Esophagus squamous epithelium (tissue), 5 donors: ENCODE data around the gene CRELD2. TPM values are rescaled to one million over a fixed set of nuclear protein-coding genes. Genes with fewer than 3 reads are reported as not detected.

ENCODE experiments used
- DNase-seq: peaks from one replicate; lab custom pipeline; 2025; lab: John Stamatoyannopoulos, UW
- H3K27ac ChIP-seq, 4 donors: fragments of 200-600 bp; sonication (generic); one replicate each; pipeline ENCODE4 v1.5.1; 2016 to 2019; ENCODE audit warnings: mild to moderate bottlenecking in 1 of 4
- H3K27me3 ChIP-seq, 4 donors: fragments of 200-600 bp; sonication (generic); 1 replicate in 3 of 4; 2 replicates in 1 of 4; pipeline versions ENCODE4 v1.5.1 to v1.6.0; 2017 to 2021; ENCODE audit warnings: antibody characterized with exemption in 1 of 4
- H3K36me3 ChIP-seq, 3 donors: fragments of 200-600 bp; sonication (generic); one replicate each; pipeline ENCODE4 v1.5.1; 2016 to 2019
- H3K4me1 ChIP-seq, 3 donors: fragments of 200-600 bp; sonication (generic); one replicate each; pipeline ENCODE4 v1.5.1; 2017 to 2019
- H3K4me3 ChIP-seq, 4 donors: fragments of 200-600 bp; sonication (generic); 1 replicate in 3 of 4; 2 replicates in 1 of 4; pipeline ENCODE4 v1.5.1; 2016 to 2019; ENCODE audit warnings: mild to moderate bottlenecking in 2 of 4, moderate library complexity in 1 of 4
- H3K9me3 ChIP-seq, 3 donors: fragments of 200-600 bp; sonication (generic); one replicate each; pipeline ENCODE4 v1.5.1; 2016 to 2019
- POLR2A ChIP-seq, 4 donors: fragments of 450-650 bp; IDR thresholded peaks; one replicate each; pipeline ENCODE4 v1.6.1; 2017; ENCODE audit warnings: antibody characterized with exemption in 4 of 4, mild to moderate bottlenecking in 4 of 4, moderate library complexity in 3 of 4
- WGBS, 2 donors: methylation state at CpG; one replicate each; pipeline ENCODE4 v1.1.5; 2018; 5-methylcytosine and 5-hydroxymethylcytosine counted together
- intact Hi-C: fragments of 100-400 bp; cut with DNase I; formaldehyde crosslinking; loops from one replicate; pipeline ENCODE4 v1.15.0; 2022
- total RNA-seq, 4 donors: library from RNA; depleted of rRNA; stranded (reverse); fragments of >200 nt; gene quantifications; one replicate each; pipeline ENCODE4 v1.1.0, GENCODE V29; 2016
- TF ChIP-seq, protein P1 (sequence below), 6 experiments: fragments of 450-650 bp in 4 of 6; fragments of 200-600 bp in 2 of 6; sonication (generic) in 2 of 6; IDR thresholded peaks; one replicate each; pipeline ENCODE4 v1.5.1; 2016 to 2019; ENCODE audit warnings: antibody characterized with exemption in 6 of 6, mild to moderate bottlenecking in 4 of 6, moderate library complexity in 4 of 6
- donor health status: DM: yes; HTN: yes; CAD: no.

Gene CRELD2
- total RNA-seq, 4 donors from 2014 or later: 22.7 to 45.7 (median 35.5) TPM

DNA sequence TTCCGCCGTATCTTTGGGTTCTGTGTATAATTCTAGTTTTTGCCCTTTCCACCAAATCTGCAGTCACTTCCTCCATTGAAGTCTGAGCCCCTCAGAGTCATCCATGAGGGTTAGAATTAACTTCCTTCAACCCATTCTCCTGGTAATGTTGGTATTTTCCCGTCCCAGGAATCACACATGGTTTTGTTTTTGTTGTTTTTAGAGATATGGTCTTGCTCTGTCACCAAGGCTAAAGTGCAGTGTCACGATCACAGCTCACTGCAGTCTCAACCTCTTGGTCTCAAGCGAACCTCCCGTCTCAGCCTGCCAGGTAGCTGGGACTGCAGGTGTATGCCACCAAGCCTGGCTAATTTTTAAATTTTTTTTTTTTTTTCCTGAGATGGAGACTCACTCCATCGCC lies 46.1 kb upstream of the CRELD2 start:
- H3K4me1 ChIP-seq: no peaks in the 10 kb centered on the region
- DNase-seq: no peak
- no peaks in the 10 kb centered on the region for H3K27me3 ChIP-seq
- H3K36me3 ChIP-seq: peaks cover 0 to 34% (median 0%) of the 10 kb centered on the region in 3 donors
- H3K9me3 ChIP-seq: peaks cover 0 to 22% (median 3%) of the 10 kb centered on the region in 3 donors
- WGBS, 2 donors: 89 to 92% methylated on average over 7 of the region's 7 CpGs
- no peak overlapping the region for H3K4me3 ChIP-seq
- TF ChIP-seq, protein P1, sequence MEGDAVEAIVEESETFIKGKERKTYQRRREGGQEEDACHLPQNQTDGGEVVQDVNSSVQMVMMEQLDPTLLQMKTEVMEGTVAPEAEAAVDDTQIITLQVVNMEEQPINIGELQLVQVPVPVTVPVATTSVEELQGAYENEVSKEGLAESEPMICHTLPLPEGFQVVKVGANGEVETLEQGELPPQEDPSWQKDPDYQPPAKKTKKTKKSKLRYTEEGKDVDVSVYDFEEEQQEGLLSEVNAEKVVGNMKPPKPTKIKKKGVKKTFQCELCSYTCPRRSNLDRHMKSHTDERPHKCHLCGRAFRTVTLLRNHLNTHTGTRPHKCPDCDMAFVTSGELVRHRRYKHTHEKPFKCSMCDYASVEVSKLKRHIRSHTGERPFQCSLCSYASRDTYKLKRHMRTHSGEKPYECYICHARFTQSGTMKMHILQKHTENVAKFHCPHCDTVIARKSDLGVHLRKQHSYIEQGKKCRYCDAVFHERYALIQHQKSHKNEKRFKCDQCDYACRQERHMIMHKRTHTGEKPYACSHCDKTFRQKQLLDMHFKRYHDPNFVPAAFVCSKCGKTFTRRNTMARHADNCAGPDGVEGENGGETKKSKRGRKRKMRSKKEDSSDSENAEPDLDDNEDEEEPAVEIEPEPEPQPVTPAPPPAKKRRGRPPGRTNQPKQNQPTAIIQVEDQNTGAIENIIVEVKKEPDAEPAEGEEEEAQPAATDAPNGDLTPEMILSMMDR (IDR thresholded peaks at IDR 0.05): no peak
- no peak for TF ChIP-seq POLR2A (IDR thresholded peaks at IDR 0.05)
- no peak overlapping the region for H3K27ac ChIP-seq
- intact Hi-C loops: no loop called here

DNA sequence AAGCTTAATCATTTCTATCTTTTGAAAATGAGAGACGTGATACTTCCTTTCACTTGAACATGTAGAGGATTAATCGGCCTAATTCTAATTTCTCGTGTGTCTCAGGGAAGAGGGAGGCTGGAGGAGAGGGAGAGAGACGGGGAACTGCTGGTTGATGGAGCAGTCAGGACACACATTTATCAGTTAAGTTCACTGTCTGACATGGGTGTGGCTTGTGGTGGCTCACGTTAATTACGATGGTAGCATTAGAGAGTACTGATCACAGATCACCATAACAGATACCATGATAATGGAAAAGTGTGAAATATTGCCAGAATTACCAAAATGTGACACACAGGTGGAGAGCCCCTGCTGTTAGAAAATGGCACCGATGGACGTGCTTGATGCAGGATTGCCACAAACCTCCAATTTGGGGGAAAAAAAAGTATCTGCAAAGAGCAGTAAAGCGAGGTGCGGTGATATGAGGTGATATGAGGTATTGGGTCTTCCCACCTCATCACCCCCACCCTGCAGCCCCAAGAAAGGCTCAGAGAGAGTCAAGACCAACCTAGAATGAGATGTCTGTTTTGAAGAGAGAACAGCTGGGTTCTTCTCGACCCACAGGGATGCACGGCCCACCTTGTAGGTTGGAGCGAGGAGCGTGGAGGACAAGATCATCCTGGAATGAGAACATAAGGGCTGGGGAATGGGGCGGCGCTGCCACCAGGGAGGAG lies 45.0 kb upstream of the CRELD2 start:
- no peak overlapping the region for H3K4me3 ChIP-seq
- DNase-seq: no peak
- H3K27ac ChIP-seq: no peak overlapping the region
- 91 to 92% methylated on average over 15 to 16 of the region's 16 CpGs for WGBS, 2 donors
- no peak for TF ChIP-seq POLR2A (IDR thresholded peaks at IDR 0.05)
- TF ChIP-seq, protein P1 (IDR thresholded peaks at IDR 0.05): no peak
- intact Hi-C loops: no loop called here
- H3K4me1 ChIP-seq: no peaks in the 10 kb centered on the region
- no peaks in the 10 kb centered on the region for H3K27me3 ChIP-seq
- peaks cover 0 to 18% (median 0%) of the 10 kb centered on the region in 3 donors for H3K9me3 ChIP-seq
- H3K36me3 ChIP-seq: peaks cover 0 to 34% (median 0%) of the 10 kb centered on the region in 3 donors

DNA sequence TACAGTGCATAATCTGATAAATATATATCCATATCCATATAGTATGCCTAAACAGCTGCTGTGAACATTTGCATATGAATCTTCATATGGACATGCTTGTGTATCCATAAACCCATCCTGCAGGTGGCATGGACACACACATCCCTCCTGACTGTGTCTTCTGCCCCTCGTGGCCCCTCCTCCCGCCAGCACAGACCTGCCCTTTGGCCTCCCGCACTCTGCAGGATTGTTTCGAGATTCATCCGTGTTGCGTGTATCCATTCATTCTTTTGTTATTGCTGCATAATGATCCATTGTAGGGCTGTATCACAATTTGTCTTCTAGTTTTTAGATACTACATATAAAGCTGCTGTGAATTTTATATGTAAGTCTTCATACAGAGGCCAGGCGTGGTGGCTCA lies 40.8 kb upstream of the CRELD2 start:
- Histone ChIP-seq H3K4me3 (no peak overlapping the region), H3K9me3 (no peaks in the 10 kb centered on the region), H3K36me3 (peaks cover 0 to 26% (median 0%) of the 10 kb centered on the region in 3 donors), H3K27me3 (no peaks in the 10 kb centered on the region), H3K4me1 (no peaks in the 10 kb centered on the region), H3K27ac (no peak overlapping the region)
- 98 to 99% methylated on average over 7 of the region's 7 CpGs for WGBS, 2 donors
- no peak for TF ChIP-seq POLR2A (IDR thresholded peaks at IDR 0.05)
- TF ChIP-seq, protein P1 (IDR thresholded peaks at IDR 0.05): no peak
- DNase-seq: no peak
- intact Hi-C loops: no loop called here

DNA sequence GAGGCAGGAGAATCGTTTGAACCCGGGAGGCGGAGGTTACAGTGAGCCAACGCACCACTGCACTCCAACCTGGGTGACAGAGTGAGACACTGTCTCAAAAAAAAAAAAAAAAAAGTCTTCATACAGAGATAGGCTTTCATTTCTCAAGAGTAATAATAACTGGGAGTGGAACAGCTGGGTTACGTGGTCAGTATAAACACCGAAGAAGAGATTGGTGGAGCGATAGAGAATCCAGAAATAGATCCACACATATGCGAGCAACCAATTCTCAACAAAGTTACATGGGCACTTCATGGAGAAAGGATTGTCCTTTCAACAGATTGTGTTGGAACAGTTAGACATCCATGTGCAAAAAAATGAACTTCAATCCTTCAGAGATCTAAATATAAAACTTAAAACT lies 40.2 kb upstream of the CRELD2 start:
- Histone ChIP-seq H3K27ac (no peak overlapping the region), H3K4me1 (no peaks in the 10 kb centered on the region), H3K36me3 (peaks cover 0 to 29% (median 0%) of the 10 kb centered on the region in 3 donors), H3K9me3 (no peaks in the 10 kb centered on the region), H3K4me3 (no peak overlapping the region), H3K27me3 (no peaks in the 10 kb centered on the region)
- DNase-seq: no peak
- 92 to 97% methylated on average over 8 of the region's 8 CpGs for WGBS, 2 donors
- TF ChIP-seq, protein P1 (IDR thresholded peaks at IDR 0.05): no peak
- no peak for TF ChIP-seq POLR2A (IDR thresholded peaks at IDR 0.05)
- intact Hi-C loops: no loop called here

DNA sequence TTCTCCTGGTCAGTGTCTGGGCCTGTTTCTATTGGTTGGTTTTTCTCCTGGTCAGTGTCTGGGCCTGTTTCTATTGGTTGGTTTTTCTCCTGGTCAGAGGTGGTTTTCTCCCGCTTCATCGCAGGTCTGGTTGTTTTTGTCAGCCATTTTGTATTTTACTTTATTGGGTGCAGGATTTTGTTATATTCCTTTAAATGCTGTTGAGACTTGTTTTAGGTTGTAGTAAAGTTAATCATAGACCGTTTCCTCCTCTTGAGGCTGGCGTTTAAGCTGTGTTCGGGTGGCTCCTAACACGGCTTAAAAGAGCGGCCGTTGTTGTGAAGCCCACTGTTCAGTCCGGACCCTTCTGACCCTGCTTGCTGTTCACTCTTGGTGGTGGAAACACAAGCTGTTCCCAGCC lies 38.6 kb upstream of the CRELD2 start:
- intact Hi-C loops: no loop called here
- WGBS, 2 donors: 85 to 92% methylated on average over 8 to 9 of the region's 9 CpGs

More for the DNA sequence above, 38.6 kb upstream of the CRELD2 start:
- peaks cover 6 to 38% (median 10%) of the 10 kb centered on the region in 3 donors for H3K36me3 ChIP-seq
- no peaks in the 10 kb centered on the region for H3K9me3 ChIP-seq
- TF ChIP-seq, protein P1 (IDR thresholded peaks at IDR 0.05): no peak
- TF ChIP-seq POLR2A (IDR thresholded peaks at IDR 0.05): no peak
- H3K27me3 ChIP-seq: no peaks in the 10 kb centered on the region
- peak overlapping the region in 1 of 4 donors; percentile 5 for H3K4me3 ChIP-seq
- DNase-seq: no peak
- H3K4me1 ChIP-seq: no peaks in the 10 kb centered on the region
- H3K27ac ChIP-seq: no peak overlapping the region
